ENCODE results near the gene SET.
"Not testable (repeated sequence)": the region's sequence is repeated elsewhere in the genome, so short reads cannot be mapped to it uniquely, and the experiment has no call there.

SET gene, protein sequence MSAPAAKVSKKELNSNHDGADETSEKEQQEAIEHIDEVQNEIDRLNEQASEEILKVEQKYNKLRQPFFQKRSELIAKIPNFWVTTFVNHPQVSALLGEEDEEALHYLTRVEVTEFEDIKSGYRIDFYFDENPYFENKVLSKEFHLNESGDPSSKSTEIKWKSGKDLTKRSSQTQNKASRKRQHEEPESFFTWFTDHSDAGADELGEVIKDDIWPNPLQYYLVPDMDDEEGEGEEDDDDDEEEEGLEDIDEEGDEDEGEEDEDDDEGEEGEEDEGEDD

DNA sequence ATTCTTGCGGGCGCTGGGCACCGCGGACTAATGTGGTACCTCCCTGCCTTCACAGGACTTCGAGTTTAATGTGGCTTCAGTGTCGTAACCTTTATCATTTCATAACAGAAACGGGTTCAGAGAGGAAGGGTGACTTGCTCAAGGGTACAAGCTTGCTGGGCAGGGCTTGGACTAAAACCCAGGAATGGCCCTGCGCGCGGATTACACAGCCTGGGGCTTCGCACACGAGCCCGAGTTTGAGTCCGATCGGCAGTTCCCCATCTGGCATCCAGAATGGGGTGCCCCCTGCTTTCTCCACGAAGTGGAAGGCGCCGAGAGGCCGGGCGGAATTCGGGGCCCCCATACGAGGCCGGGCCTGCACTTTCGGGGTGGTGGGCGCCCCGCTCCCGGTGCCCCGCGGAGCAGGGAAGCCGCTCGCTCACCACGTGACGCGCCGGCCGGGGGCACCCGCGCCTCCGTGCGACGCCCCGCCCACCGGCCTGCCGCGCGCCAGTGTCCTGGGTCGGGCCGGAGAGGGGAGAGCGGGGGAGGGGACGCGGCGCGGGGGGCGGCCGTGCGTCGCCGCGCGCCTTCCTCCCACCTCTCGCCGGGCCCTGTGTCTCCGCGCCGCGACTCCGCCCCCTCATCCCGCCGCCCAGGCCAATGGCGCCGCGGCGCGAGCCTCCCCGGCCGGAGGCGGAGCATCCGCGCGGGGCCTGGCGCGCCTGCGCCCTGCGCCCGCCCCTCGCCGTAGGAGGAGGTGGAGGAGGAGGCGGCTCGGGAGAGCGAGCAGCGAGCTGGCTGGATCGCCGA, at the start of gene SET:
TSS of gene SET (plus strand) at position 722 of the 792 bp plus-strand sequence. CDS start 361 bp downstream, outside the sequence.
- peak; percentile 85 to 87 (median 87) for DNase-seq (ENCODE audit: low read depth in 3 of 3)

DNA sequence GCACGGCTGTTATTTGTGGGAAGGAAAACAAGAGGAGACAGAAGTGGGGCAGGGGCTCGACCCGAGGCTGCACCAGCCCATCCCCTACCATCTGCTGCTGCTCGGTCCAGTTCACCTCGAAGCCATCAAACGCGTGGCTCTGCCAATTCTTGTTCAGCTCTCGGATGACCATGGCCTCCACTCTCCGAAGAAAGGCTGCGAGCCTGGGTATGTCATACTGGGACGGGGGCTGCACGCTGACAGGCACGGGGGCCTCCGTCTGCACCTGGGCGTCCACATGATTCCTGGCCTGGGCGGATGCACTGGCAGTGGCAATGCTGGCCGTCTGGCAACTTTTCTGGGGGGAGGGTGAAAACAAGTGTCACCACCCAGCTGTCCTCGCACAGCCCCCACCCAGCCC, 48.4 kb upstream of the SET start:
- DNase-seq (ENCODE audit: low read depth in 3 of 3): no peak

DNA sequence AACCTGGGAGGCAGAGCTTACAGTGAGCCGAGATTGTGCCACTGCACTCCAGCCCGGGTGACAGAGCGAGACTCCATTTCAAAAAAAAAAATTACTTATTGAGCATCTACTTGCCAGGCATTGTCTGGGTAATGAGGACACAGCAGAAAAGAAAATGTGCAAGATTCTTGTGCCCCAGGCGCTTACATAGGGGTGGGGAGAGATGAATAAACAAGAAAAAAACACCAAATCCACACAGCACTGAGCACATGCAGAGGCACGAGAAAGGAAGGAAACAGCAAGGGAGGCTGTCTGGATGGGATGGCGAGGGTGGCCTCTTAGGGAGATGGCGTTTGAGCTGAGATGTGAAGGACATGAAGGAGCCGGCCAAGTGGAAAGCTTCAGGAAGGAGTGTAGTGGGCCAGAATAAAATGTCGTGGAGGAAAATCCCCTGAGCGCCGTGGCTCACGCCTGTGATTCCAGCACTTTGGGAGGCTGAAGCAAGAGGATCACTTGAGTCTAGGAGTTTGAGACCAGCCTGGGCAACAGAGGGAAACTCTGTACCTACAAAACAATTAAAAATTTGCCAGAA, 46.3 kb upstream of the SET start:
- no peak for DNase-seq (ENCODE audit: low read depth in 3 of 3)

DNA sequence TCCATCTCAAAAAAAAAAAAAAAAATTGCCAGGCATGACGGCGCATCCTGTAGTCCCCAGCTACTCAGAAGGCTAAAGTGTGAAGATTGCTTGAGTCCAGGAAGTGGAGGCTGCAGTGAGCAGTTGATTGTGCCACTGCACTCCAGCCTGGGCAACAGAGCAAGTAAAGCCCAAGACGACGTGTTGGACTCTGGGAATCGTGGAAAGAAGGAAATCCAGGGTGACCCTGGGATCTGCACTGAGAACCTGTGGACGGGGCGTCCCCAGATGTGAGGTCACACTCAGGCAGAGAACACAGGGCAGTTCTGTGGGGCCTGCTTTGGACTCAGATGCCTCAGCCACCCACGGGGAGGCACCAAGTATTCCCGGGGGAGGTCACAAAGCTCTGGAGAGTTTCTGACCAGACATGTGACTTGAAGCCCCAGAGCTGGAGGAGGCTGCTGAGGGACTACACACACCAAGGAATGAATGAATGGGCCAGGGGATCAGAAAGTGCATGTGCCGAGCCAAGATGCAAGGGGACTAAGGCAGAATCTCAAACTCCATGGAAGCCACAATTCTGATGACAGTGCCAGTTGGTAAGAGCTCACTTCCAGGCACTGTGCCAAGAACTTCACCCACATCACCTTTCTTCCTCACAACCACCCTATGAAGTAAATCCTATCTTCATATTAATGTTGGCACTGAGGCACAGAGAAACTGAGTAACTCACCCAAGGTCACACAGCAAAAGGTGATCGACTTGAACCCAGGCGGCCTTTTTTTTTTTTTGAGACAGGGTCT, 45.3 kb upstream of the SET start:
- no peak for DNase-seq (ENCODE audit: low read depth in 3 of 3)

DNA sequence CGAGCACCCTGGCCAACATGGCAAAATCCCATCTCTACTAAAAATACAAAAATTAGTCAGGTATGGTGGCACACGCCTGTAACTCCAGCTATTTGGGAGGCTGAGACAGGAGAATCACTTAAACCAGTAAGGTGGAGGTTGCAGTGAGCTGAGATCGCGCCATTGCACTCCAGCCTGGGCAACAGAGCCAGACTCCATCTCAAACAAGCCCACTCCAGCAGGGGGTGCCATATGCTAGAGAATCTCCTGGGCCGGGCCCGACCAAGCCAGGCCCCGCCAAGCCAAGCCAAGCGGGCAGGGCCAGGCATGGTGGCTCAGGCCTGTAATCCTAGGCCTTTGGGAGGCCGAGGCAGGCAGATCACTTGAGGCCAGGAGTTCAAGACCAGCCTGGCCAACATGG, 40.8 kb upstream of the SET start:
- DNase-seq (ENCODE audit: low read depth in 3 of 3): peak; percentile 44 to 51 (median 46)

DNA sequence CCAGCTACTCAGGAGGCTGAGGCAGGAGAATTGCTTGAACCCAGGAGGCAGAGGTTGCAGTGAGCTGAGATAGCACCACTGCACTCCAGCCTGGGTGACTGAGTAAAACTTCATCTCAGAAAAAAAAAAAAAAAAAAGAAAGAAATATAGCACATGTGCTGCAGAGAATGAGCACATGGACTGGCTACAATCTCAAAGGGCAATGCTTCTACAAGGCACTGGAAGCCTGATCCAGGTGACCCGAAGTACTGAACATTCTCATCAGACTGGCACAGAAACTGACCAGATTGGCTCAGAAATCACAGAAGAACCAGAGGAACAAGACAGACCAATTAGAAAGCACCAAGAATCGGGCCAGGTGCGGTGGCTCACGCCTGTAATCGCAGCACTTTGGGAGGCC, 37.2 kb upstream of the SET start:
- DNase-seq (ENCODE audit: low read depth in 3 of 3): no peak

DNA sequence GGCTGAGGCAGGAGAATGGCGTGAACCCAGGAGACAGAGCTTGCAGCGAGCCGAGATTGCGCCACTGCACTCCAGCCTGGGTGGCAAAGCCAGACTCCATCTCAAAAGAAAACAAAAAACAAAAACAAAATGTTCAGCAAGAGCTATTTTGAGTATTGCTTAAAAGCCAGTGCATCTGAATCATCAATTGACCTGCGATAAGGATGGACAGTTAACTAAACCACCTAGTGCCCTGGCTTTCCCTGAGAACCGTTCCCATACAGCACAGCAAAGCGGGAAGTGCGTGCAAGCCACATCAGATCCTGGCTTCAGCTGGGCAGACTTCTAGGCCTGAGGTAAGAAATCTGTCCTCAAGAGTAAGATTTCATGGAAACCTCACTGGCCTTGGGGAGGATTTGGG, 35.1 kb upstream of the SET start:
- DNase-seq (ENCODE audit: low read depth in 3 of 3): no peak

DNA sequence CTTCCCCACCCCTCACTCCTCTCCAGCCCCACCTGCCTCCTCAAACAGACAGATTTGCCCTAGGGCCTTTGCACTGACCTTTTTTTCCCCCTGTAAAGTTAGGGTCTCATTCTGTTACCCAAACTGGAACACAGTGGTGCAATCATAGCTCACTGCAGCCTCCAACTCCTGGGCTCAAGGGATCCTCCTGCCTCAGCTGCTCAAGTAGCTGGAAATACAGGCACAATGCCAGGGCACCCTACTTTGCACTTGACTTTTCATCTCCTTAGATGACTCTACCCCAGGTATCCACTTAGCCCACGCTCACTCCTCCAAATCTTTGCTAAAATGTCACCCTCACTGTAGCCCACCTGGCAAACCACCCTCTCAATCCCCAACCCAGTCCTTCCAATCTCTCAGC, 34.5 kb upstream of the SET start:
- DNase-seq (ENCODE audit: low read depth in 3 of 3): no peak

DNA sequence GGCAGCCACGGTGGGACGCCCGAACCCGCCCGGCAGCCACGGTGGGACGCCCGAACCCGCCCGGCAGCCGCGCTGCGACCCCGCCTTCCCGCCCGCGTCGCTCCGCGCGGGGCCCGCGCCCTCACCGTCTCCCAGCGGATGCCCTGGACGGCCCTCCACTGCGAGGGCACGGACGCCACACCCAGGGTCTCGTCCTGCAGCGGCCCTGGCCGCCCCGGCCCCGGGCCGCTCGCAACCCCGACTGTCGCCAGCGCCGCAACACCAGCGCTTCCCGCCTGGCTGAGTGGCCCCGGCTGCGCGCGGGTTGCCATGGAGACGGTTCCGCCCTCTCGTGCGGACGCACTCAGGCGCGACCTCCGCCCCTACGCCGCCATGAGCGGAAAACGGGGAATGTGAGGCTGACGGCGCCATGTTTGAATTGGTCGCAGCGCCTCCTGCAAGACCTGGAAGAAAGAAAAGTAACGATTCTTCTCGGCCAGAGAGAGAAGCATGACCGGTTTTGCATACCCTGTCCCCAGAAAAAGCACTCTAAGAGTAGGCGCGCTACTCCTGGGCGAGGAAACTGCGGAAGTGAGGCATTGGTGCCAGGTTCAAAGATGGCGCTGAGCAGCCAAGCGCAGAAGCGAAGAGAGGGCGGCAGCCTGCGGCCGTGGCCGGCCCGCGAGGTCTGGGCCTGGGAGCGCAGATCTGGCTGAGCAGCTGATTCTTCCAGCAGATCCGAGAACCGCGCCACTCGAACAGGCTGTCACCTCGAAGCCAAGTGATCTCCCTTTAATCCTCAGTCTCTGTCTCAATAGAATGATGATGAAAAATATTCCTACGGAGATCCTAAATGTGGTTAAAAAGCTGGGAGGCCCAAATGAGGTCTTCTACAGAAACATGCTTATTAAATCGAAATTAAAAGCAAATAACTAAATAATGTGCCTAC, 32.3 kb upstream of the SET start, which contains the start of gene DYNC2I2:
TSS of gene DYNC2I2 (minus strand) at position 432 of the 928 bp plus-strand sequence. CDS start at position 311, 121 bp downstream.
- peak; percentile 92 to 96 (median 95) for DNase-seq (ENCODE audit: low read depth in 3 of 3)

DNA sequence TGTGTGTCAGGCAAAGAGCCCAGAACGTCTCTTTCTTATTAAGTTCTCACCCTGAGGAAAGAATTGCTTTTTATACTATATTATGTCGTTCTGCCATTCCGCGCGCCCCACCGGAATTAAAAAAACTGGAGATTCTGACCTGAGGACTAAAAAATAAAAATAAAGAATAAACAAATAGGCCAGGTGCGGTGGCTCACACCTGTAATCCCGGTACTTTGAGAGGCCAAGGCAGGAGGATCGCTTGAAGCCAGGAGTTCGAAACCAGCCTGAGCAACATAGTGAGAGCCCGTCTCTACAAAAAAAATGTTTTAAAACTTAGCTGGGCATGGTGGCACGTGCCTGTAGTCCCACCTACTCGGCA, 31.7 kb upstream of the SET start:
- no peak for DNase-seq (ENCODE audit: low read depth in 3 of 3)

DNA sequence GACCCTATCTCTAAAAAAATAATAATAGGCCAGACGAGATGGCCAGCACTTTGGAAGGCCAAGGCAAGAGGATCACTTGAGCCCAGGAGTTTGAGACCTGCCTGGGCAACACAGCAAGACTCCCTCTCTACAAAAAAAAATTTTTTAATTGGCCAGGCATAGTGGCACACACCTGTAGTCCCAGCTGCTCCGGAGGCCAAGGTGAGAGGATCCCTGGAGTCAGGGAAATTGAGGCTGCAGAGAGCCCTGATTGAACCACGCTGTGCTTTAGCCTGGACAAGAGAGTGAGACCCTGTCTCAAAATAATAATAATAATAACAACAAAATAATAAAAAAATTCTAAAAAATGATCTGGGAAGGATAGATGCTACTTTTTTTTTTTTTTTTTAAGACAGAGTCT, 31.2 kb upstream of the SET start:
- no peak for DNase-seq (ENCODE audit: low read depth in 3 of 3)

DNA sequence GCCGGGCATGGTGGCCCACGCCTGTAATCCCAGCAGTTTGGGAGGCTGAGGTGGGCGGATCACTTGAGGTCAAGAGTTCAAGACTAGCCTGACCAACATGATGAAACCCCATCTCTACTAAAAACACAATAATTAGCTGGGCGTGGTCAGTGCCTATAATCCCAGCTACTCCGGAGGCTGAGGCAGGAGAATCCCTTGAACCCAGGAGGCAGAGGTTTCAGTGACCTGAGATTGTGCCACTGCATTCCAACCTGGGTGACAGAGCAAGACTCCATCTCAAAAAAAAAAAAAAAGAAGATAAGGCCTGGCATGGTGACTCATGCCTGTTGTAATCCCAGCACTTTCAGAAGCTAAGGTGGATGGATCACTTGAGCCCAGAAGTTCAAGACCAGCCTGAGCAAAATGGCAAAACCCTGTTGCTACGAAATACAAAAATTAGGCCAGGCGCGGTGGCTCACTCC, 22.5 kb upstream of the SET start:
- not testable (repeated sequence) for DNase-seq (ENCODE audit: low read depth in 3 of 3)

DNA sequence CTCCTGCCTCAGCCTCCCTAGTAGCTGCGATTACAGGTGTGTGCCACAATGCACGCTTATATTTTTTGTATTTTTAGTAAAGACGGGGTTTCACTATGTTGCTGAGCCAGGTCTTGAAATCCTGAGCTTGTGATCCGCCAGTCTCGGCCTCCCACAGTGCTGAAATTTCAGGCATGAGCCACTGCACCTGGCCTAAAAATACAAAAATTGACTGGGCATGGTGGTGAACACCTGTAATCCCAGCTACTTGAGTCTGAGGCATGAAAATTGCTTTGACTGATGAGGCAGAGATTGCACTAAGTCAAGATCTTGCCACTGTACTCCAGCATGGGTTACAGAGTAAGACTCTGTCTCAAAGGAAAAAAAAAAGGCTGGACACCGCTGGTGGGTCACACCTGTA, 19.2 kb upstream of the SET start:
- DNase-seq (ENCODE audit: low read depth in 3 of 3): no peak

DNA sequence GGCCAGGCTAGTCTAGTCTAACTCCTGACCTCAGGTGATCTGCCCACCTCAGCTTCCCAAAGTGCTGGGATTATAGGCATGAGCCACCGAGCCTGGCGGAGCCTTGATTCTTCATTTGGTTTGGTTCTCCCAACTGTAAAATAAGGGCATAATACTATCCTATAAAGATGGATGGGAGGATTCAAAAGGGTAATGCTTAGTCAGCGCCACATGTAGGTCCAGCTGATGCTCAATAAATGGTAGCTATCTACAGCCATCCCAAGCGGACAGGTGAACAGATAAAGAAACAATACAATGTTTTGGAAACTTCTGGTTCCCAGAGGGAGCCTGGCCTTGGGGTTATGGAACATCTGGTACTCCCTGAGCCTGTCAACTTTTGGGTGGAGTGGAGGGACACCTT, 13.6 kb upstream of the SET start:
- no peak for DNase-seq (ENCODE audit: low read depth in 3 of 3)

DNA sequence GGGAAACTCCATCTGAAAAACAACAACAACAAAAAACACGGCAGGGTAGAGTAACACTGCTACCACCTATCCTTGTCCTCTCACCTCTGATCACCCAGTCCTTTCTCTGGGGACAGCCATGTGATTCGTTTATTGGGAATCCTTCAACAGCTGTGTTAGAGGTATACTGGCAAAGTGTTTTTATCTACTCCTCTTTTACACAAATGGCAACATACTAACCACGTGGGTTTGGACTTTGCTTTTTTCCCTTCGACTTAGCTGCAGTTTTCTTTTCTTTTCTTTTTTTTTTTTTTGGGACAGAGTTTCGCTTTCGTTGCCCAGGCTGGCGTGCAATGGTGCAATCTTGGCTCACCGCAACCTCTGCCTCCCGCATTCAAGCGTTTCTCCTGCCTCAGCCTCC, 11.2 kb upstream of the SET start:
- no peak for DNase-seq (ENCODE audit: low read depth in 3 of 3)

DNA sequence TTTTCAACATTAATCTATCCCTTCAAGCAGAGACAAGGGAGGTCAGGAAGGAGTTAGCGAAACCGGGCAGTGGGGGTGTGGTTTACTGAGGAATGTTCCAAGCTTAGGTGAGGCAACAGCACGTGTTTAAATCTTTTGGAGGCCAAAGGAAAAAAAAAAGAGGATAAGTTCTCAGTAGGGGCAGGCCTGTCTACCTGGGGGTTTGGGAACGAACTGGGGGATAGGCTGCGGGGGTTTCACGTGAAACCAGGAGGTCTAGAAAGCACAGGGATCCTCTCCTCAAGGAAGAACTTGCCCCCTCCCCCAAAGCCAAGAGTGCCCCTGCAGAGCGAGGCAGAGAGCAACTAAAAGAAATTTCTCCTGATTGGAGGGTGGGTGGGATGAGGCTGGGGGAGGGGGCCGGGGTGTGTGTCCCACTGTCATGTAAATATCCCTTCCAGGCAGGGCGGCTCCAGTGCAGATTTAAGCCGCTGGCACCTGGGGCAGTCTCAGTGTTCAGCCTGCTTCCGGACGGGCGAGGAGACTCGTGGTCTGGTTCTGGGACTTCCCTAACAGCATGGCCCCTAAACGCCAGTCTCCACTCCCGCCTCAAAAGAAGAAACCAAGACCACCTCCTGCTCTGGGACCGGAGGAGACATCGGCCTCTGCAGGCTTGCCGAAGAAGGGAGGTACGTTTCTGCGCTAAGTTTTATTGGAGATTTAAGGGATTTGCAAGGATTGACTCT, 5.5 kb upstream of the SET start:
- DNase-seq (ENCODE audit: low read depth in 3 of 3): no peak

DNA sequence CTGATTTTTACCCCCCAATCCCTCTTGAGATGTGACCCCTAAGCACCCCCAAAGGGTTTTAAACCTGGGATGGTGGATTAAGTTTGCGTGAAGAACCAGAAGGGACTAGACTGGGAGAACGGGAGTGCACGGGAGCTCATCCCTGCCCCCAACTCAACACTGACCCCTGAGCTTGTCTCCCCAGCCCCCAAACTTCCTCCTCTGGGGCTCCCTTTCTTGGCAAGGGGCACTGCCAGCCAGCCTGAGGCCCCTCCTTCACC, 5.0 kb upstream of the SET start:
- no peak for DNase-seq (ENCODE audit: low read depth in 3 of 3)

DNA sequence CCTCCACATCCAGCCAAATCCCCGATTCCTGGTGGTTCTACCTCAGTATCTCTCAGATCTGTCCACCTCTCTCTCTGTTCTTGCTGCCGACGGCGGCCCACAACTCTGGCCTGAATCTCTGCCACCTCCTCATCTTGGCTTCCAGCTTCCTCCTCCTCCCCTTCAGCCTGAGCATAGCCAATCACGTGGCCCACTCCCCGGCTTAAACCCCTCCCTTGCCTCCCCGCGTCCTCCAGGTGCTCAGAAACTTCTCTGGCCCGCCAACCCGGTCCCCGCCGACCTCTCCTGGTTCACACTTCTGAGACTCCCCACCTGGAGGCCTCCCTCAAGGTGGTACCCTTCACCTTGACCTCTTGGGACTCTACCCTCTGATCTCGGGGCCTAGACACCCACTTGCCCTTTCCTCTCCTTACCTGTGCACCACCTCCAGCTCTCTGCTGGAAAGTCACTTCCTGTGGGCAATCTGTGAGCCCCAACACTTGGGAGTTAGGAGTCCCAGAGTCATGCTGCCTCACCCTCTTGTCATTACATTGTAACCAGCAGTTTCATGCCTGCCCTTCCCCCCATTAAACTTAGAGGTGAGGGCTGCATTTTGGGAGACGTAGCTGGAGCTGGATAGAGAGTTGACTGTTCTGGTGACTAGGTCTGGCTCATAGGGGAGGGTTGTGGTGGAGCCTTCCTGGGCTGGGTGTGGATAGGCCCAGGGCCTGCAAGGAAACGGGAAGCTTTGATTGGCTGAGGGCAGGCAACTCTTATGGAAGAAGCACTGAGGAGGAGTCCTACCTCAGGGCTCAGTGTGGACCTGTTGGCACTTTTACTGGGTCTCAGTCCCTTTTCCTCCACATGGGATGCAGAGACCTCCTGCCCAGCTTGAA, 4.5 kb upstream of the SET start:
- DNase-seq (ENCODE audit: low read depth in 3 of 3): peak in 2 of 3 experiments; percentile 44 to 59

DNA sequence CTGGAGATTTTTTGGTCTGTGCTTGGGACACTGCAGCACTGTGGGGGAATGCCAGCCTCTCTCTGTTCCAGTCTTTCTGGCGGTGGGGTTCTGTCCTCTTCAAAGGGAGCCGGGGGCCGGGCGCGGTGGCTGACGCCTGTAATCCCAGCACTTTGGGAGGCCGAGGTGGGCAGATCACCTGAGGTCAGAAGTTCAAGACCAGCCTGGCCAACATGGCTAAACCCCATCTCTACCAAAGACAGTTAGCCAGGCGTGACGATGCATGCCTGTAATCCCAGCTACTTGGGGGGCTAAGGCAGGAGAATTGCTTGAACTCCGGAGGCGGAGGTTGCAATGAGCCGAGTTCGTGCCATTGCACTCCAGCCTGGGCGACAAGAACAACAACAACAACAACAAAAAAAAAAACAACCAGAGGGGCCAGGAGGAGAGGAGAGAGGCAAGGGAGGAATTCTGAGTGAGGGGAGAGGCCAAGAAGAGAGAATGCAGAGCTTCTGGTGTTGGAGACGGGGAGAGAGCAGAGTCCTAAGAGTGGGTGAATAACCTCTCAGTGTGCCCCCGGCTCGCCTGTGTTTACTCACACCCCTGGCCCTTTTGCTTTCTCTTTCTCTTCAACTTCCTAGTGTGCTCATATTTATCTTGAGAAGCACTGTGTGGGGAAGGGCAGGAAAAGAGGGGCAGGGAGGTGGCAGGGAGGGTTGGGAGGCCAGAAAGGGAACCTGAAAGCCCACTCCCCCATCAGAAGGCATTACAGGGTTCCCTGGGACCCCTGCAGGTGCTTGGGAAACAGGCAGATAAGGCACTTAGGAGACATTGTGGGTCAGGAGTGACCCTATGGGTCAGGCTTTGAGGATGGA, 3.2 kb upstream of the SET start:
- DNase-seq (ENCODE audit: low read depth in 3 of 3): no peak

All from stimulated activated CD4-positive, alpha-beta T cell treated with anti-CD3 and anti-CD28 coated beads, TNF-alpha, amount 100 ng/mL, for 4 hours (primary cell).